NCI-H146 treated with DMSO at 0.1 percent for 48 hours (cell line): ENCODE data around the gene SPEG.
"Not testable (repeated sequence)": the region's sequence is repeated elsewhere in the genome, so short reads cannot be mapped to it uniquely, and the experiment has no call there.

Experiments used
- DNase-seq: peaks from one replicate; lab custom pipeline; 2025; ENCODE audit not compliant: unreplicated experiment; lab: John Stamatoyannopoulos, UW

The SPEG gene

GRCh38 chr2:219434718-219435525 is at the start of gene SPEG:
Gene SPEG, plus strand, starts transcription at chr2:219434843. Its CDS starts 135 bp downstream, at chr2:219434978.
- DNase-seq, result no peak

- DNase-seq, result no peak
These were observed 49.8 kb upstream of the SPEG start for GRCh38 chr2:219384859-219385258.

GRCh38 chr2:219385958-219386520 is 48.6 kb upstream of the SPEG start:
- DNase-seq, result no peak

DNA sequence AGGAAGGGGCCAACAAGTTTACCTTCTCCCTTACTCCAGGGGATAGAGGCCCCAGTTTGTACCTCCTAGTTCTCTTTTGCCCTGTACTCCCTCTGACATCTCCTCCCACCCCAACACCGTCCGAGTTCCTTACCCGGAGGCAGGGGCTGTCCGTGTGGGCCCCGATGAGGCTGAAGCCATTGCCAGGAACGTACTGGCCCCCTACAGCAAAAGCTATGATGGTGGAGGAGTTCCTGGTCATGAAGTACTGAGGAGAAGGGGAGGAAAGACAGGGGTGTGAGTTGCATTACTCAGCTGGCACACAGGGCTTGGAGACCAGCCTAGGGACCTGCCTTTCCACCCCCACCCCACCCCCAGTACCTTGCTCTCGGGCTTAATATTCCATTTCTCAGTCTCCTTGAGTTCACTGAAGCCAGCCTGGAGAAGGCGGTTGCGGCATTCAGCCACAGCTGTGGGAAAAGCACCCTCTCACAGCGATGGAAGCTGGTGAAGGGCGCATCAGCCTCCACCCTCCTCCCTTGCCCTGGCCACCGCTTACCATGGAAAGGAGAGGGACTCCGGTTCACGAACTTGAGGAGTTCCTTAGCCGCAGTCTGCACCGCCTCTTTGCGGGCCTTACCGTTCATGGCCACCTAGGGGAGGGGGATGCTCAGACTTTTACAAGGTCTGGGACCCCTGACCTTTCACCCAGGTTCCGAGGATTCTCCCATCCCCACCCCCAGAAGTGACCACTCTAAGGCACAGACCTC is 47.9 kb upstream of the SPEG start:
- no peak for DNase-seq

GRCh38 chr2:219387306-219388120 is 47.1 kb upstream of the SPEG start, which contains the start of gene DNPEP:
Gene DNPEP, minus strand, starts transcription at chr2:219387912. Its CDS starts 118 bp downstream, at chr2:219387794.
- peak; percentile 49 for DNase-seq

DNA sequence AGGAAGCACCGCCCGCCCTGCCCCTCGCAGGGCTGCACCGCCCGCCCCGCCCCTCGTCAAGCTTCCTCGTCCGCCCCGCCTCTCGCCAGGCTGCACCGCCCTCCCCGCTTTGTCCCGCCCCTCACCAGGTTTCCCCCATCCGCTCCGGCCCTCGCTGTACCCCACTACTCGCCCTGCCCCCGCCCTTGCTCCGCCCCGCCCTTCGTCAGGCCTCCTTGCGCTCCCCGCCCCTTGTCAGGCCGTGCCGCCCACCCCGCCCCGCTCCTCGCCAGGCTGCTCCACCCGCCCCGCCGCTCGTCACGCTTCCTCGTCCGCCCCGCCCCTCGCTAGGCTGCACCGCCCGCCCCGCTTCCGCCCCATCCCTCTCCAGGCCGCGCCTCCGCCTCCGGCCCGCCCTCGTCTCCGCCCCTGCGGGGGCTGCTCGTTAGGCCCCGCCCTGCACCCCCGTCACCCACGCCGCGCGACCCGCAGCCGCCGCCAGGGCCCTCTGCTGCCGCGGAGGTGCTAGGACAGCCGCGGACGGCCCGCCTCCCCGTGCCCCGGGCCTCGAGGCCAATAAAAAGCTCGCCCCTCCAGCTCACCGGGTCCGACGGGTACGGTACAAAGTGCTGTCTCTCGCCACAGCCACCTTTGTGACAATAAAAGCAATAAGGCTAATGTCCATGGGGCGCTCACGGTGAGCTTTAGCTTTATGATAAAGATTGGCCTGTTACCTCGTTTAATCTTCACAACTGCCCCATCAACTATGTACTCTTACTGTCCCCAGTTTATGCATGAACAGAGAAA is 46.3 kb upstream of the SPEG start:
- peak; percentile 81 for DNase-seq

DNA sequence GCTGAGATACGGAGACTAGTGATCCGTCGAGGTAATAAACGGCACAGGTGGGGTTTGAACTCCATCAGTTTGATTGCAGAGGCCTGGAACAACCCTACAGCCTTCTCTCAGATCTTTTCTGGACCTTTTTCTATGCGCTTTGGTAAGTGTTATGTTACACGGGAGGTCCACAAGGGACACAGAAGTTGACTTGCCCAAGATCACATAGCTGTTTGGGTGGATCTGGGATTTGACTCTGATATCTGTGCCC is 45.8 kb upstream of the SPEG start:
- DNase-seq, result no peak

- DNase-seq, result no peak
These were observed 41.9 kb upstream of the SPEG start for GRCh38 chr2:219392754-219393153.

GRCh38 chr2:219395056-219395455 is 39.6 kb upstream of the SPEG start:
- DNase-seq, result not testable (repeated sequence)

DNA sequence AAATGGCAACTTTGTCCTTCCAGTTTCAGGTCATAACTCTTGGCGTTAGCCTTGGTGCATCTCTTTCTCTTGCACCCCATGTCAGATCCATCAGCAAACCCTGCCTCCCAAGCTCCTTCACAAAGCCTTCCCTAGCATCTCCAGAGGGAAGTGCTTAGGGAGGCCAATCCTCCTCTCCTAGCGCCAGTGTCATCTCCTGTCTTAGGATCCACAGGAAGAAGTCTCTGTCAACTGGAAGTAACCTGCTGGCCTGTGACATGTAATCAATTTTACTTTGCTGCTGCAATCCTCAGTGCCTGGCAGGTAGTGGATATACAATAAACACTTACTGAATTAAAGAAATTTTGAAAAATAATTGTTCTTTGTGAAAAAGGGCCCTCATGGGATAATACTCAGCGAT is 39.0 kb upstream of the SPEG start:
- no peak for DNase-seq

DNA sequence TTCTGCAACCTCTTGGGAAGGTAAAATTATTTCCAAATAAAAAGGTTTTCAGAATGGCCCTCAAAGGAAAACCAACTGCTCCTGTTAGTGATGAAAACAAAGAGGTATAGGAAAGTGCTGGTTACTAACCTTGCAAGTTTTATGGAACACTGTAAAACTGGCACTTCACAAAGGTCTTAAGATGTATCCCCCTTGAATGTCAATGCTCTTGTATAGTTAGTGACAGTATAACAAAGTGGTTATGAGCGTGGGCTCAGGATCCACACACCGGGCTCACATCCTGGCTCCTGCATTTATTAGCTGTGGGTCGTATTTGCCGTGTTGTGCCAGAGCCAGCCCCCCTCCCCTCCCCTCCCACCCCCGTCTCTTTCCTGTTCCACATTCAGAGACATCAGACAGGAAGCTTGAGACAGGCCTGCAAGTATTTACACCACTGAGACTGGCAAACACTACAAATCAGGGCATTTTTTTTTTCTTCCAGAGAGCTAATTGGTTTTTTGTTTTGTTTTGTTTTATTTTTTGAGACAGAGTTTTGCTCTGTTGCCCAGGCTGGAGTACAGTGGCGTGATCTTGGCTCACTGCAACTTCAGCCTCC is 37.7 kb upstream of the SPEG start:
- DNase-seq, result no peak

GRCh38 chr2:219398721-219399363 is 35.8 kb upstream of the SPEG start:
- peak; percentile 55 for DNase-seq

GRCh38 chr2:219399716-219400478 is 34.7 kb upstream of the SPEG start:
- peak; percentile 75 for DNase-seq

DNA sequence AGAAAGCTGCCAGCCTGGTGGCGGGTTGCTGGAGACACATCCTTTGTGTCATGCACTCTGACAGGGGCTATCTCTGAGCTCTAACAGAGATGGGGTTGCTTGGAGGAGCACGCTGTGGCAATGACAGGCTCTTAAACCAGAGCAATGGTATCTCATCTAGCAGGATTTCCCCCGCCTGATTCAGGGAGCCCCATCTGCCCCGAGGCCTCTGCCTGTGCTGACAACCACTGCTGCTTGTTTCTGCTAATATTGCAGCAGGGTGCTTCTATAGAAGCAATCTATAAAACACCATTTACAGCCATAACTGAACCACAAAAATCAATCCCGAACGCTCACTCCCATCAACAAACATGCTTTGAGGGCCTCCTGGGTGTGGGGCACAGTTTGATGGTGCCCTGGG is 34.1 kb upstream of the SPEG start:
- no peak for DNase-seq

DNA sequence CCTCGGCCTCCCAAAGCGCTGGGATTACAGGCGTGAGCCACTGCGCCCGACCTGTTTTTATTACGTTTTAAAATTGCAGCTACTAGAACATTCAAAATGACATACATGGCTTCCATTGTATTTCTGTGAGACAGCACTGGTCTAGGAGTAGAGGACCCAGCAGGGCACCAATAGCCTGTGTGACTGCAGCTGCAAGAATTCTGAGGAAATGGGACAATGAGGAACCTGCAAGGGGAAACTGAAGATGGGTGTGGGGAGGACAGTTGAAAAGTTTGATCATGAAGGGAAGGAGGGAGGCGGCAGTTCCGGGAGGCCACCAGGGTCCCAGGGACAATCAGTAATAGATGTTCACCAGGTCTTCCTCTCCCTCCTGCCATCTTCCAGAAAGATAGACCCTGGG is 33.0 kb upstream of the SPEG start:
- DNase-seq, result no peak

DNA sequence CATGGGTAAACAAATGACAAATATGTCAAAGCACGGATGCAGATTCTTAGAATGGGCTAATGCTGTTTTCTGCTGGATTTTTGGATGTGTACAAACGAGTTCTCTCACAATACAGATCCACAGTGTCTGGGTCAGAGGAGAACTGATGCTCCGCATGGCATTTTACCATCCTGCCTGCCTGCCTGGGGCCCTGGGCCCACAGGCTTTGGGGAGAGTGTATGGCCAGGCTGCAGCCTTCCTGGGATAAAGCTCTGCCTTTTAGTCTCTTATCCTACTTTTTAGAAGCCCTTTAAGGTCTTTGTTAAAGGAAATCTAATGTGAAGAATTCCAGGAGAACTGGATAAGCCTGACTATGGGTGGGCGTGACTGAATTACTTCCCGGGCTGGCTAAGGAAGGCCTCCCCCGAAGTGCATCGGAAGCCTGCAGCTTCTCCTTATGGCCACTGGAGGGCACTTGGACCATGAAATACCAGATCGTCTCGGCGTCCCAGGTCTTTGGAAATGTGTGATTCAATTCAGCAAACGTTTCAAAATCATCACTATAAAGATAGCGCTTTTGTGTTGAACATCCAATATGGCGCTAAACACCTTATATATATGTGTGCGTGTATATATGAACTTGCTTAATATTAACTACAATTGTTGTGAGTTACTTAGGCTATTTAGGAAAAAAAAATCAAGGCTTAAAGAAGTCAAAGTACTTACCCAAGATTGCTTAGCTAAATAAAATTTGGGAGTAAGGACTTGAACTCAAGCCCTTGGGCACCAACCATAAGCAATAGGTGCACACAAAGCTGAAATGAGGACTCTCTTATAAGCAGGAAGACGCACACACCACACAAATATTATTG is 31.8 kb upstream of the SPEG start:
- DNase-seq, result peak; percentile 44

- DNase-seq, result no peak
These were observed 30.8 kb upstream of the SPEG start for GRCh38 chr2:219403861-219404260.

DNA sequence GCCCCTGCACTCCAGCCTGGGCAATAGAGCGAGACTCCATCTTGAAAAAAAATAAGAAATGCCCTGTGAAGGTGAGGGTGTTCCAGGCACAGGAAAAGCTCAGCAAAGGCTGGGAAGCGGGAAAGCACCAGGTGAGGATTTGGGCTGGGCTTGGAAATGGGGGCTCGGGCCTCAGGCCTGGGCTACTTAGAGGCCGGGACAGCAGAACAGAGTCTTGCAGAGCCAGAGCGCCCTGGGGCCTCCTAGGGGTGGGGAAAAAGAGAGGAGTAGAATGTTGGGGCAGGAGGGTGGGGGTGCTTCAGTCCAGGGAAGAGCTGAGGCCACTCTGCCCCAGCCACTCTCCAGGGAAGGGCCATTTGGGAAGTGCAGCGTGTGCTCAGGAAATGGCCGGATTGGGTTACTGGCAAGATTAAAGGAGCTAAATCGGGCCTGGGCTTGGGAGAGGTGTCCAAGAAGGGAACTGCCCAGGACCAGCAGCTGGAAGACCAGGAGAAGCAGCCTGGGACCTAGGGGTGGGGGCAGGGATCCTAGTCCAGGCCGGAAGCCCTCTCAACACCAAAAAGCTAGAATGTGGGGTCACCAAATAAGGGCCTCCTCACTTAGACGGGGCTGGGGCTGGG is 30.2 kb upstream of the SPEG start:
- no peak for DNase-seq
